ENCODE results near the gene NOTCH4.
"Not testable (repeated sequence)": the region's sequence is repeated elsewhere in the genome, so short reads cannot be mapped to it uniquely, and the experiment has no call there.

NOTCH4 gene

GRCh38 chr6:32193096-32193495 lies 30.8 kb downstream of the NOTCH4 start:
- not testable (repeated sequence) for DNase-seq (ENCODE audit: low spot score)

- no peak for DNase-seq (ENCODE audit: low spot score)
Observed at GRCh38 chr6:32192608-32193039, 31.2 kb downstream of the NOTCH4 start, which contains the start of gene GPSM3. Gene GPSM3, minus strand, starts transcription at chr6:32192643. Its CDS starts 130 bp downstream, at chr6:32192513.

GRCh38 chr6:32191696-32192607 lies 31.9 kb downstream of the NOTCH4 start:
- DNase-seq (ENCODE audit: low spot score), result no peak

- no peak for DNase-seq (ENCODE audit: low spot score)
Observed at GRCh38 chr6:32190911-32191677, 32.8 kb downstream of the NOTCH4 start.

- peak; percentile 82 for DNase-seq (ENCODE audit: low spot score)
Observed at GRCh38 chr6:32190054-32190851, 33.6 kb downstream of the NOTCH4 start, which contains the start of gene PBX2. Gene PBX2, minus strand, starts transcription at chr6:32190202. Its CDS starts 287 bp downstream, at chr6:32189915.

DNA sequence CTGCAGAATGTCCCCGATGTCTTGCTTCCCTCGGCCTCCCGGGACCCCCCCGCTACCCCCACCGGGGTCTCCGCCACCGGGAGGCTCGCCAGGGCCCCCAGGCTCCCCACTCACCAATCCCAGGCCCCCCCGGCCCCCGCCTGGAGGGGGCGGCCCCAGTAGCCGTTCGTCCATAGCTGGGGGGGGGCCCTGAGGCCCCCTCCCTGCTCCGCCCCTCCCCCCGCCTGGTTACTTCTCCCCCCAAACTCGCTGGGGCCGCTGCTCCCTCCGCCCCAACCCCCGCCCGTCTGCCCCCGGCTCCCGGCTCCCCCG lies 34.2 kb downstream of the NOTCH4 start:
- no peak for DNase-seq (ENCODE audit: low spot score)

- DNase-seq (ENCODE audit: low spot score), result no peak
Observed at GRCh38 chr6:32189069-32189741, 34.7 kb downstream of the NOTCH4 start.

DNA sequence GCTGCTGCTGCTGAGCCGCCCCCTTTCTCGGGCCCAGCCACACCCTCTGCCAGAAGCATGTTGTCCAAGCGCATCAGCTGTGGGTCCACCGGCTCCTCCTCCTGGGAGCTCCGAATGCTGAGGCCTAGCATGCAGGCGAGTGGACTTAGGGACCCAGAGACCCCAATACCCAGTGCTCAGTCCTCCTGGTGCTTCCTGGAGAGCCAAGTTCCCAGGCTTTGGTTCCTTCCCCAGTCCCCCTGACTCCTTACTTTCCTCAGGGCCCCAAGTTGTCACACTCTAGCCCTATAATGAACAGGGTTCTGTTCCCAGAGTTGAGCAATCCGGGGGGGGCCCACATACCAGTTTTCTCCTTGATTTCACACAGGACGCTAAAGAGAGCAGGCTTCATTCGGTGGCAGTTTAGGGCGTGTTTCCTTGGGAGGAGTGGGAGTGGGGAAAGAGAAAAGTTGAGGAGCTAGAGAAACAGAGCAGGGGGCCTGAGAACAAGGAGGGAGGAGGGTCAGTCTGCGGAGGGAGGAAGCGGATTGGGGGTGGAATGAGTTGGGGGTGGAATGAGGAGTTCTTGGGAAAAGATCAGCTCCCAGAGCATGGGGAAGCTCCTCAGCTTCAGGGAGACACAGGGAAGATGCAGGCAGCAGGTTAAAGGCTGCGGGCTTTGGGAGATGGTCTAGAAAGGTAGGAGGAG lies 35.3 kb downstream of the NOTCH4 start:
- no peak for DNase-seq (ENCODE audit: low spot score)

DNA sequence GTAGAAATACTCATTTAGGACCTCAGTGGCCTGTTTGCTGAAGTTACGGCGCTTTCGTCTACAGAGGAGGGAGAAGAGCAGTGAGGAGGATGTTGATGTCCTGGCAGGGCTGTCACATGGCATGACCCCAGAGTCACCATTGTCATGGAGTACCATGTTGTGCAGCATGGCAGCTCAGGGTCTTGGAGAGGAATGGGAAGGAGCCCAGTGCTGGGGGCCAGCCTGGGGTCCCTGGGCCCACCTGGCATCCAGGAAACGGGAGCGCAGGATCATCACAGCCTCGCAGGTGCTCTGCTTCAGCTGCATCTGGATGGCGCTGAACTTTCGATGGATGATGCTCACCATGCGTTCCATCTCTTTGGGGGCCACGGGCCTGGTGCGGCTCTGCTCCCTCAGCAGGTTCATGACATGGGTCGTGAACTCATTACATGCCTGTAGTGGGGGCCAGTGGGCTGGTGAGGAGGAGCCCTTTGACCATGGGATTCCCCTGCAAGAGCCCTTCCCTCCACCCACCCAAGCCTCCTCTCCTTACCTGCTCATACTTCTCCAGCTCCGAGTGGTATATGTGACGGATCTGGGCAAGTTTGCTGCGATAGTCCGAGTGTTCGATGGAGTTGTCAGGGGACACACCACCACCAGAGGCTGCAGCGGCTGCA lies 36.0 kb downstream of the NOTCH4 start:
- DNase-seq (ENCODE audit: low spot score), result not testable (repeated sequence)

DNA sequence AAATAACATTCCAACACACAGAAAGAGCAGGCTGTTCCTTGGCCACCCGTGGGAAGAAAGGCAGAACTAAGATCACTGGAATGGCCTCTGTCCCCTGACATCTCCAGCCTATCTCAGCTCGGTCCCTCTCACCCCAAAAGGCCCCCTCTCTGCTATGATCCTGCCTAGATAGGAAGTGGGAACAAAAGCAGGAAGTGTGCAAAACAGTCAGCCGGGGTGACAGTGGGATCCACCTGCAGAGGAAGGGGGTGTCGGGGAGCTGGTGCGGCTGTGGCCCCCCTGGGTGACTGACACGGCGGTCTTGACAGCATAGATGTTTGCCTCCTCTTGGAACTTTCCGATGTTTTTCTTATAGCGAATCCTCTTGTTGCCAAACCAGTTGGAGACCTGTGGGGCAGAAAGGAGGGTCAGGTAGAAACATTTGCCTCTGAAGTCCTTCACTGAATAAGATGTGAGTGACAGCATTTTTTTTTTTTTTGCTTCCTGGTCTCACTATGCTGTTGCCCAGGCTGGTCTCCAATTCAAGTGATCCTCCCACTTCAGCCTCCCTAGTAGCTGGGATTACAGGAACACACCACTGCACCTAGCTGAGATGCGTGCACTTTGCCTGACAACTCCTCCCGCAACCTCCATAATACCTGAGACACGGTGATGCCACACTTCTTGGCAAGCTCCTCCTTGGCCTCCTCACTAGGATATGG lies 36.7 kb downstream of the NOTCH4 start:
- no peak for DNase-seq (ENCODE audit: low spot score)

GRCh38 chr6:32186151-32186840 lies 37.6 kb downstream of the NOTCH4 start:
- not testable (repeated sequence) for DNase-seq (ENCODE audit: low spot score)

DNA sequence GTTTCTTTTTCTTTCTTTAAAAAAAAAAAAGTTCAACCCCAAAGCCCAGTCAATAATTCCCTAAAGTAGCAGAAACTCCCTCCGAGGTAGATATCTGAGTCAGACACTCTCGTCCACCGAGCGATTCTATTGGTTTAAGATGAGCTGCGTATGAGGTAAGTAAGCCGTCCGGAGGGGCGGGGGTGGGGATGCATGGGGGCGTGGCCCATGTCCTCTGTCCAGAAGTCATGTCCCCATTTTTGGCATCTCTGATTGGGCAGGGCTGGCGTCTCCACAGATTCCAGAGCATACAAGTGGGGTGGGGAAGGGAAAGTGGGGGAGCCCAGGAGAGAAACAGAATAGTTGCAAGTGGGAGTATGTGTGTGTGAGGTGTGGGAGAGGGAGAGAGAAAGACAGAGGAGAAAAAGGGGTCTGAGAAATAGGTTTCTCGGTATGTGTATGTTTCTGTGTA lies 38.2 kb downstream of the NOTCH4 start:
- DNase-seq (ENCODE audit: low spot score), result peak; percentile 78

GRCh38 chr6:32184084-32184640 lies 39.7 kb downstream of the NOTCH4 start, which contains the start of gene AGER:
Gene AGER, minus strand, starts transcription at chr6:32184253. Its CDS starts 31 bp downstream, at chr6:32184222.
- DNase-seq (ENCODE audit: low spot score), result no peak

DNA sequence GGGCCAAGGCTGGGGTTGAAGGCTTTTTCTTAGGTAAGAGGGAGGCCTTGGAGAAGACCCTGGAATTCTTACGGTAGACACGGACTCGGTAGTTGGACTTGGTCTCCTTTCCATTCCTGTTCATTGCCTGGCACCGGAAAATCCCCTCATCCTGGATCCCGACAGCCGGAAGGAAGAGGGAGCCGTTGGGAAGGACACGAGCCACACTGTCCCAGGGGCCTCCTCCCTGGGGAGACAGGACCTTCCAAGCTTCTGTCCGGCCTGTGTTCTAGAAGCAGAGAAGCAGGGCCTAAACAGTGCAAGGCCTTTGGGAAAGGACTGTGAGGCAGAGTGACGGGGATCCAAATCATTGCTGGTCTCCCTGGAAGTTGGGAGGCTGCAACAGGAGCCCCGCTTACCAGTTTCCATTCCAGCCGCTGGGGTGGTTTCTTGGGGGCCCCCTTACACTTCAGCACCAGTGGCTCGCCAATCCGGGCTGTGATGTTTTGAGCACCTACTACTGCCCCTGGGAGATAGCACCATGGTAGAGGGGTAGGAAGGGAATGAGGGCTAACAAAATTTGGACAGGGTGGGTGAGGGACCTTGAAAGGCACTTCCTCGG lies 40.3 kb downstream of the NOTCH4 start:
- DNase-seq (ENCODE audit: low spot score), result no peak

DNA sequence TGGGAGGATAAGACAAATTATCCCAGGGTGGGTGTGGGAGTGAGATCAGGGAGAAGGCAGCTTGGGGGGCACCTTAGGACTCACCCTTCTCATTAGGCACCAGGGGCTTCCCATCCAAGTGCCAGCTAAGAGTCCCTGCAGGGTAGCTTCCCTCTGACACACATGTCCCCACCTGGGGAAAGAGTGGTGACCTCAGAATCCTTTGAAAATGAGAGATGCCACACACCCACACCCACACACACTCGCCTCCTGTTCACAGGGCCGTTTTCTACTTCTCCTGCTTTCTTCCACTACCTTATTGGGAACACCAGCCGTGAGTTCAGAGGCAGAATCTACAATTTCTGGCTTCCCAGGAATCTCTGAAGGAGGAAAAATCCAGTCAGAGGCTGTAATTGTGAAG lies 40.8 kb downstream of the NOTCH4 start:
- no peak for DNase-seq (ENCODE audit: low spot score)

- no peak for DNase-seq (ENCODE audit: low spot score)
Observed at GRCh38 chr6:32182555-32182981, 41.3 kb downstream of the NOTCH4 start.

DNA sequence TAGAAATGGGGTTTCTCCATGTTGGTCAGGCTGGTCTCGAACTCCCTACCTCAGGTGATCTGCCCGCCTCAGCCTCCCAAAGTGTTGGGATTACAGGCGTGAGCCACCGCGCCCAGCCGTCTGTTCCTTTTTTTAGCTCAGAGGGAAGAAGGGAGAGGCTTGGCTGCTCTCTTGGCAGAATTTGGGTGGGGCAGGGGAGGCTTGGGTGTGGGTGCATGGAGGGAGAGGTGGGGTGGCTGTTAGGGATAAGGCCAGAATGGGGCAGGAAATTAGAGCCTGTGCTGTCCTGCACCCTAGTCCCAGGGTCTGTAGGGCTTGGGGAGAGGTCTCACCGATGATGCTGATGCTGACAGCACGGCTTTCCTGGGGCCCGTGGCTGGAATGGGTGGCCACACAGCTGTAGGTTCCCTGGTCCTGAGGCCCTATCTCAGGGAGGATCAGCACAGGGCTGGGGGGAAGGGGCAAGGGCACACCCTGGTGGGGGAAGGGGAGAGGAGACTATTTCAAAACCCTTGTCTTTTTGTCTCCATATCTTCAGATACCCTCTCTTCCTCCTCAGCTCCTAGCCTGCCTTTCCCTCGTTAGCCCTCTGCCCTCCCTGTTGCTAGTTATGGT lies 41.8 kb downstream of the NOTCH4 start:
- DNase-seq (ENCODE audit: low spot score), result no peak

All from COLO829 (cell line).